Endothelial cell (in vitro differentiated cells): ENCODE measurements around the gene HSPB8. TPM values are rescaled to one million over a fixed set of nuclear protein-coding genes. Genes with fewer than 3 reads are reported as not detected.

Source experiments
- DNase-seq: peaks from one replicate; pipeline ENCODE4 v3.0.0; 2021; ENCODE audit warnings: low spot score
- H3K27ac Mint-ChIP-seq: one replicate; pipeline ENCODE4 v1.8.0; 2021; ENCODE audit warnings: mixed read lengths, inconsistent platforms; ENCODE audit not compliant: unreplicated experiment
- H3K27me3 Mint-ChIP-seq: one replicate; pipeline ENCODE4 v1.8.0; 2021; ENCODE audit warnings: mild to moderate bottlenecking, moderate library complexity, mixed read lengths, inconsistent platforms; ENCODE audit not compliant: unreplicated experiment
- H3K36me3 Mint-ChIP-seq: one replicate; pipeline ENCODE4 v1.8.0; 2021; ENCODE audit warnings: mild to moderate bottlenecking, low read depth, mixed read lengths, inconsistent platforms; ENCODE audit not compliant: unreplicated experiment
- H3K4me1 Mint-ChIP-seq: one replicate; pipeline ENCODE4 v1.8.0; 2021; ENCODE audit warnings: mild to moderate bottlenecking, mixed read lengths, inconsistent platforms; ENCODE audit not compliant: unreplicated experiment
- H3K4me3 Mint-ChIP-seq: one replicate; pipeline ENCODE4 v1.8.0; 2021; ENCODE audit warnings: mild to moderate bottlenecking, mixed read lengths, inconsistent platforms; ENCODE audit not compliant: unreplicated experiment
- H3K9me3 Mint-ChIP-seq: one replicate; pipeline ENCODE4 v1.8.0; 2021; ENCODE audit warnings: mixed read lengths, inconsistent platforms; ENCODE audit not compliant: unreplicated experiment
- CTCF ChIP-seq: fragments of 200-600 bp; sonication (generic); IDR thresholded peaks from one replicate; pipeline ENCODE4 v1.5.0; 2021; ENCODE audit warnings: antibody characterized with exemption; ENCODE audit not compliant: unreplicated experiment
- total RNA-seq: library from RNA; stranded (reverse); fragmentation: NEBNext Ultra II Directional; extraction: Animal tissue kit (Norgen Biotek cat#: 25700); gene quantifications from one replicate; pipeline ENCODE4 v1.2.1, GENCODE V29; 2021; ENCODE audit not compliant: unreplicated experiment

HSPB8 gene
- total RNA-seq, 1 donor from 2014 or later = 2.7 TPM

GRCh38 chr12:119231774-119232173 is 53.0 kb downstream of the HSPB8 start:
- peaks cover 6% of the 10 kb centered on the region for H3K27me3 Mint-ChIP-seq
- no peak overlapping the region for H3K27ac Mint-ChIP-seq
- no peak for TF ChIP-seq CTCF
- no peak for DNase-seq
- no peaks in the 10 kb centered on the region for H3K9me3 Mint-ChIP-seq
- no peak overlapping the region for H3K4me3 Mint-ChIP-seq
- peaks cover 10% of the 10 kb centered on the region for H3K4me1 Mint-ChIP-seq
- H3K36me3 Mint-ChIP-seq = peaks cover 5% of the 10 kb centered on the region

- H3K36me3 Mint-ChIP-seq = peaks cover 5% of the 10 kb centered on the region
- peaks cover 10% of the 10 kb centered on the region for H3K27me3 Mint-ChIP-seq
- peak; percentile 59 for TF ChIP-seq CTCF
- H3K9me3 Mint-ChIP-seq = no peaks in the 10 kb centered on the region
- DNase-seq = peak; percentile 35
- no peak overlapping the region for H3K4me3 Mint-ChIP-seq
- no peak overlapping the region for H3K27ac Mint-ChIP-seq
- peaks cover 19% of the 10 kb centered on the region for H3K4me1 Mint-ChIP-seq
Observed at GRCh38 chr12:119235197-119235751, 56.5 kb downstream of the HSPB8 start.

GRCh38 chr12:119236372-119236771 is 57.6 kb downstream of the HSPB8 start:
- Mint-ChIP-seq H3K36me3 (peaks cover 5% of the 10 kb centered on the region), H3K27ac (no peak overlapping the region), H3K4me1 (peaks cover 16% of the 10 kb centered on the region), H3K9me3 (no peaks in the 10 kb centered on the region), H3K4me3 (no peak overlapping the region), H3K27me3 (peaks cover 10% of the 10 kb centered on the region)
- no peak for TF ChIP-seq CTCF
- no peak for DNase-seq

GRCh38 chr12:119239040-119239439 is 60.3 kb downstream of the HSPB8 start:
- peaks cover 6% of the 10 kb centered on the region for H3K27me3 Mint-ChIP-seq
- no peaks in the 10 kb centered on the region for H3K9me3 Mint-ChIP-seq
- TF ChIP-seq CTCF = no peak
- H3K4me3 Mint-ChIP-seq = no peak overlapping the region
- DNase-seq = no peak
- H3K36me3 Mint-ChIP-seq = no peaks in the 10 kb centered on the region
- peaks cover 13% of the 10 kb centered on the region for H3K4me1 Mint-ChIP-seq
- H3K27ac Mint-ChIP-seq = no peak overlapping the region

- Mint-ChIP-seq H3K27ac (no peak overlapping the region), H3K9me3 (no peaks in the 10 kb centered on the region)
Observed at GRCh38 chr12:119241049-119241448, 62.3 kb downstream of the HSPB8 start.

More at GRCh38 chr12:119241049-119241448, 62.3 kb downstream of the HSPB8 start:
- no peak for TF ChIP-seq CTCF
- no peak for DNase-seq
- no peaks in the 10 kb centered on the region for H3K36me3 Mint-ChIP-seq
- peaks cover 6% of the 10 kb centered on the region for H3K27me3 Mint-ChIP-seq
- H3K4me3 Mint-ChIP-seq = no peak overlapping the region
- H3K4me1 Mint-ChIP-seq = peaks cover 18% of the 10 kb centered on the region
